DMS 273 (cell line): Measurements from ENCODE around the gene PARL.
"Not testable (repeated sequence)": the region's sequence is repeated elsewhere in the genome, so short reads cannot be mapped to it uniquely, and the experiment has no call there.

Source experiments
- DNase-seq: peaks from one replicate; lab custom pipeline; 2025; ENCODE audit not compliant: unreplicated experiment; lab: John Stamatoyannopoulos, UW

Gene PARL

DNA sequence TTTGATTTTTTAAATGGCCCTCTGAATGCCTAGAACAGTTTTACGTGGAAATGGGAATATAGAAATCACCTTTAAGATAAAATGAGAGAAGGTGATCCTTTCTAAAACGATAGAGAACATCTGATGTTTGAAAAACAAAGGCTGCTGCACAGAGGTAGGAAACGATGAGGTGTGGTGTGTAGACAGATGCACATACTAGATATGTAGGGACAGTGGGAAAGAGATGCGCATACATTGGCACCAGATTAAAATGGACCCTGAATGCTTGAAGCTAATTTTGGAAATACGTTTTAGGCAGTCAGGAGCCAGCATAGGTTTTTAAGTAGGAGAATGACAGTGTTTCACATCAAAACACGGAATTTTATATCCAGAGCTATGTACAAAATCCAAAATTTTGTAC is 88.3 kb downstream of the PARL start:
- DNase-seq = no peak

DNA sequence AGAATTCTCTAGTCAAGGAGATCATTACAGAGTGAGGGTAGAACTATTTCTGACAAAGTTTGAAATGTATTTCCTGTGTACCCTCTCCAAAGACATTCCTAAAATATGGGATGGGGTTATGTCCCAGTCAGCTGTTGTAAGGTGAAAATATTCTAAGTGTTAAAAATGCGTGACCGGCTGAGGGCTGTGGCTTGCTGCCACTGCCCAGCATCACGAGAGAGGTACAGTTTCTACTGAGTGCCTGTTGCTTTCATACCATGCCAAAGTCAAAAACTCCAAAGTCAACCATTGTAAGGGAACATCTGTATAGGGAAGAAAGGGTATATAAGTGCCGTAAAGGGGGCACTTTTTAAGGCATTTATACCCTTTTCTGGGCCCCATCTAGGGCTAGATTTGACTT is 90.2 kb downstream of the PARL start:
- DNase-seq = no peak

DNA sequence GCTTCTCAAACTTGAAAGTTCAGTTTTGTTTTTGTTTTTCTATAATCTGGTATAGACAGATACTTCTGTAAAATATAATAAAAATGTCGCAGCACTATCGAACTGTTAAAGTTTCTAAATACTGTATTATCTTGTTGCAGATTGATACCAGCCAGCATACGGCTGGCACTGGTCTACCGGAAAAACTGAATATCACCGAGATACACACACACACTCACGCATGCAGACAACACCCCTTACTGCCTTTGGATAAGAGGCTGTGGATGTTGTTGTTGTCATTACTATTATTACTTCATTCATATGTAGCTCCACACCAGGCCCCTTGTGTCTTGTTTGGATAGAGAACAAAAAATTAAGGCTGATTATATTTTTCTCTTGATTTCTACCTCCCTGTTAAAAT is 91.7 kb downstream of the PARL start:
- DNase-seq = no peak

- DNase-seq = no peak
These were observed 94.0 kb downstream of the PARL start for GRCh38 chr3:183790700-183791099.

- no peak for DNase-seq
These were observed 94.9 kb downstream of the PARL start for GRCh38 chr3:183789826-183790225.

DNA sequence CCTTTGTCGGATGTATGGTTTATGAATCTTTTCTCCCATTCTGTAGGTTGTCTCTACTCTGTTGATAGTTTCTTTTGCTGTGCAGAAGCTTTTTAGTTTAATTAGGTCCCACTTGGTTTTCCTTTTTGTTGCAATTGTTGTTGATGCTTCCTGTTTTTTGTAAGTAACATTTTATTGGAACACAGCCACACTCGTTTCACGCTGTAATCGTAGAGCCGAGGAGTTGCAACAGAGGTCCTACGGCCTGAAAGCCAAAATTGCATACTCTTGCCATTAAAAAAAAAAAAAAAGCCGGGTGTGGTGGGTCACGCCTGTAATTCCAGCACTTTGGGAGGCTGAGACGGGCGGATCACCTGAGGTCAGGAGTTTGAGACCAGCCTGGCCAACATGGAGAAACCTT is 100.2 kb downstream of the PARL start:
- DNase-seq = not testable (repeated sequence)

DNA sequence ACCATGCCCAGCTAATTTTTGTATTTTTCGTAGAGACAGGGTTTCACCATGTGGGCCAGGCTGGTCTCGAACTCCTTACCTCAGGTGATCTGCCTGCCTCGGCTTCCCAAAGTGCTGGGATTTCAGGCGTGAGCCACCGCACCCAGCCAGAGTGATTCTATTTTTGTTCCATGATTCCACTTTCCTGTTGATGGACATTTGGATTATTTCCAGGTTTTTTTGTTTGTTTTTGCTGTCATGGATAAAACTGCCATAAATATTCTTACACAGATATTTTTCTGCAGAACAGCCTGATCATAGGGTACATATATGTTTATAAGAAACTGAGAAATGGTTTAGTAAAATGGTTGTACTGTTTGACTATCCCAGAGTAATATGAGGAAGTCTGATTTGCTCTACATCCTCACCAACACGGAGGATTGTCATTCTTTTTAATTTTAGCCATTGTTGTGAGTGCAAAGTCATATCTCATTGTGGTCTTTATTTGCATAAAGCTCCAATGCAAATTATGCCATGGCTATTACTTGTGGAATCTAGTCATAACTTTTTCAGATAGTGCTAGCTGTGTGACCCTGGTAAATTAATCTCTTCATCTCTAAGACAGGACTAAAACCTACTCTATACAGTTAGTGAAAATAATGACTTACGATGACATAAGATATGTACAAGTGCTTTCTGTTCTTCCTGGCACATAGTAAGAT is 102.0 kb downstream of the PARL start:
- no peak for DNase-seq

GRCh38 chr3:183781246-183781645 is 103.4 kb downstream of the PARL start:
- no peak for DNase-seq

- DNase-seq = no peak
These were observed 104.7 kb downstream of the PARL start for GRCh38 chr3:183779896-183780465.
